Measurements from ENCODE around the gene MTIF2. TPM values are rescaled to one million over a fixed set of nuclear protein-coding genes. Genes with fewer than 3 reads are reported as not detected.
"Not testable (repeated sequence)": the region's sequence is repeated elsewhere in the genome, so short reads cannot be mapped to it uniquely, and the experiment has no call there.

MTIF2 gene
- total RNA-seq, 2 experiments from 2014 or later: 21.3 to 22.8 TPM

- H3K27ac Mint-ChIP-seq; H3K9me3 Mint-ChIP-seq; DNase-seq; H3K27me3 Mint-ChIP-seq; H3K4me3 Mint-ChIP-seq; CTCF ChIA-PET; POLR2A ChIA-PET; H3K36me3 Mint-ChIP-seq (ENCODE audit: low read depth): not testable (repeated sequence)
- H3K4me1 Mint-ChIP-seq: peaks cover 26% of the 10 kb centered on the region
These were observed 10.3 kb upstream of the MTIF2 start for GRCh38 chr2:55279214-55279835.

GRCh38 chr2:55277310-55277709 lies 8.3 kb upstream of the MTIF2 start:
- H3K4me1 Mint-ChIP-seq: peaks cover 10% of the 10 kb centered on the region
- no peaks in the 10 kb centered on the region for H3K36me3 Mint-ChIP-seq (ENCODE audit: low read depth)
- no peaks in the 10 kb centered on the region for H3K9me3 Mint-ChIP-seq
- POLR2A ChIA-PET: no interaction called here
- H3K4me3 Mint-ChIP-seq: no peak overlapping the region
- DNase-seq: no peak
- H3K27me3 Mint-ChIP-seq: peaks cover 4% of the 10 kb centered on the region
- no peak overlapping the region for H3K27ac Mint-ChIP-seq
- CTCF ChIA-PET: no interaction called here

- H3K4me3 Mint-ChIP-seq; H3K27ac Mint-ChIP-seq; DNase-seq; POLR2A ChIA-PET; H3K27me3 Mint-ChIP-seq; H3K36me3 Mint-ChIP-seq (ENCODE audit: low read depth); H3K9me3 Mint-ChIP-seq: not testable (repeated sequence)
- peaks cover 13% of the 10 kb centered on the region for H3K4me1 Mint-ChIP-seq
- CTCF ChIA-PET: interaction anchor here (0.9 kb wide), 1 partner anchor 11 kb away, joined by 3 read pairs; no protein-coding TSS in a partner anchor
These were observed 5.3 kb upstream of the MTIF2 start for GRCh38 chr2:55274346-55274745.

- Mint-ChIP-seq H3K27me3 (no peaks in the 10 kb centered on the region), H3K27ac (peak overlapping the region; percentile 97), H3K4me3 (peak overlapping the region; percentile 93), H3K36me3 (ENCODE audit: low read depth) (peaks cover 3% of the 10 kb centered on the region), H3K9me3 (no peaks in the 10 kb centered on the region), H3K4me1 (peaks cover 25% of the 10 kb centered on the region)
- no peak for DNase-seq
- ChIA-PET POLR2A (no interaction called here), CTCF (interaction anchor here (0.5 to 1.3 kb wide), 4 partner anchors 9 to 110 kb away, joined by 3 read pairs; no protein-coding TSS in a partner anchor)
These were observed 587 bp upstream of the MTIF2 start for GRCh38 chr2:55269645-55269990.

GRCh38 chr2:55268288-55268906 lies 634 bp downstream of the MTIF2 start:
- Mint-ChIP-seq H3K9me3 (no peaks in the 10 kb centered on the region), H3K27me3 (no peaks in the 10 kb centered on the region), H3K4me3 (peak overlapping the region; percentile 93), H3K4me1 (peaks cover 25% of the 10 kb centered on the region), H3K36me3 (ENCODE audit: low read depth) (peaks cover 8% of the 10 kb centered on the region), H3K27ac (peak overlapping the region; percentile 97)
- POLR2A ChIA-PET: no interaction called here
- DNase-seq: no peak
- CTCF ChIA-PET: no interaction called here

GRCh38 chr2:55259586-55259985 lies 9.4 kb downstream of the MTIF2 start:
- peaks cover 12% of the 10 kb centered on the region for H3K36me3 Mint-ChIP-seq (ENCODE audit: low read depth)
- DNase-seq, H3K27me3 Mint-ChIP-seq, H3K4me3 Mint-ChIP-seq, H3K4me1 Mint-ChIP-seq, H3K9me3 Mint-ChIP-seq, POLR2A ChIA-PET, H3K27ac Mint-ChIP-seq: not testable (repeated sequence)
- CTCF ChIA-PET: interaction anchor here (0.6 kb wide), 1 partner anchor 1206 kb away, joined by 5 read pairs; no protein-coding TSS in a partner anchor

GRCh38 chr2:55252832-55253231 lies 16.2 kb downstream of the MTIF2 start:
- CTCF ChIA-PET: no interaction called here
- Mint-ChIP-seq H3K9me3 (no peaks in the 10 kb centered on the region), H3K27ac (no peak overlapping the region), H3K4me3 (no peak overlapping the region), H3K27me3 (no peaks in the 10 kb centered on the region), H3K4me1 (no peaks in the 10 kb centered on the region), H3K36me3 (ENCODE audit: low read depth) (peaks cover 24% of the 10 kb centered on the region)
- POLR2A ChIA-PET: no interaction called here
- no peak for DNase-seq

GRCh38 chr2:55247025-55247424 lies 22.0 kb downstream of the MTIF2 start:
- Mint-ChIP-seq H3K36me3 (ENCODE audit: low read depth) (peaks cover 26% of the 10 kb centered on the region), H3K4me3 (no peak overlapping the region), H3K27ac (no peak overlapping the region), H3K9me3 (no peaks in the 10 kb centered on the region), H3K4me1 (peaks cover 2% of the 10 kb centered on the region), H3K27me3 (no peaks in the 10 kb centered on the region)
- ChIA-PET CTCF (interaction anchor here (0.8 to 1.1 kb wide), 2 partner anchors 10 to 15 kb away, joined by 3 read pairs; partner anchors contain the start of genes CLHC1 and RPS27A), POLR2A (no interaction called here)
- no peak for DNase-seq

GRCh38 chr2:55245411-55245810 lies 23.6 kb downstream of the MTIF2 start:
- Mint-ChIP-seq H3K27me3 (no peaks in the 10 kb centered on the region), H3K4me1 (peaks cover 2% of the 10 kb centered on the region), H3K4me3 (no peak overlapping the region), H3K9me3 (no peaks in the 10 kb centered on the region), H3K36me3 (ENCODE audit: low read depth) (peaks cover 24% of the 10 kb centered on the region), H3K27ac (peak overlapping the region; percentile 57)
- ChIA-PET CTCF (no interaction called here), POLR2A (no interaction called here)
- DNase-seq: no peak

- H3K27me3 Mint-ChIP-seq: no peaks in the 10 kb centered on the region
- no peak for DNase-seq
- no peak overlapping the region for H3K27ac Mint-ChIP-seq
- CTCF ChIA-PET: no interaction called here
- H3K36me3 Mint-ChIP-seq (ENCODE audit: low read depth): peaks cover 26% of the 10 kb centered on the region
- no peaks in the 10 kb centered on the region for H3K9me3 Mint-ChIP-seq
- peaks cover 7% of the 10 kb centered on the region for H3K4me1 Mint-ChIP-seq
- POLR2A ChIA-PET: no interaction called here
- H3K4me3 Mint-ChIP-seq: no peak overlapping the region
These were observed 26.4 kb downstream of the MTIF2 start for GRCh38 chr2:55242617-55243016.

- H3K4me1 Mint-ChIP-seq, H3K27me3 Mint-ChIP-seq, POLR2A ChIA-PET, H3K4me3 Mint-ChIP-seq, H3K9me3 Mint-ChIP-seq, H3K27ac Mint-ChIP-seq, DNase-seq: not testable (repeated sequence)
- CTCF ChIA-PET: interaction anchor here (0.6 to 0.7 kb wide), 2 partner anchors 15 to 18 kb away, joined by 3 read pairs; no protein-coding TSS in a partner anchor
- H3K36me3 Mint-ChIP-seq (ENCODE audit: low read depth): peaks cover 23% of the 10 kb centered on the region
These were observed 27.4 kb downstream of the MTIF2 start for GRCh38 chr2:55241582-55241981.

- no peaks in the 10 kb centered on the region for H3K9me3 Mint-ChIP-seq
- no peak overlapping the region for H3K4me3 Mint-ChIP-seq
- POLR2A ChIA-PET: no interaction called here
- H3K27ac Mint-ChIP-seq: no peak overlapping the region
- DNase-seq: no peak
- peaks cover 20% of the 10 kb centered on the region for H3K4me1 Mint-ChIP-seq
- CTCF ChIA-PET: no interaction called here
- peaks cover 35% of the 10 kb centered on the region for H3K36me3 Mint-ChIP-seq (ENCODE audit: low read depth)
- no peaks in the 10 kb centered on the region for H3K27me3 Mint-ChIP-seq
These were observed 29.3 kb downstream of the MTIF2 start for GRCh38 chr2:55239656-55240222.

- Mint-ChIP-seq H3K4me1 (peaks cover 35% of the 10 kb centered on the region), H3K4me3 (no peak overlapping the region), H3K27ac (no peak overlapping the region), H3K27me3 (no peaks in the 10 kb centered on the region), H3K36me3 (ENCODE audit: low read depth) (peaks cover 50% of the 10 kb centered on the region), H3K9me3 (no peaks in the 10 kb centered on the region)
- no peak for DNase-seq
- ChIA-PET POLR2A (no interaction called here), CTCF (interaction anchor here (0.6 kb wide), 1 partner anchor 84 kb away, joined by 3 read pairs; no protein-coding TSS in a partner anchor)
These were observed 32.0 kb downstream of the MTIF2 start for GRCh38 chr2:55236992-55237543.
